H9 (cell line): ENCODE measurements around the gene BHLHE41. TPM values are rescaled to one million over a fixed set of nuclear protein-coding genes. Genes with fewer than 3 reads are reported as not detected.

Experiments
- DNase-seq: peaks from one replicate; pipeline ENCODE4 v3.0.0-alpha.2; 2017
- H2AFZ ChIP-seq: one replicate; pipeline ENCODE4 v1.6.1; 2013; ENCODE audit warnings: mild to moderate bottlenecking, low read length, control low read depth, moderate library complexity
- H2AK5ac ChIP-seq: 2 replicates; pipeline ENCODE4 v1.6.1; 2013; ENCODE audit warnings: low read length, control low read depth, mixed read lengths; ENCODE audit not compliant: insufficient read length
- H2BK120ac ChIP-seq: one replicate; pipeline ENCODE4 v1.6.1; 2013; ENCODE audit warnings: low read depth, mild to moderate bottlenecking, low read length, control low read depth, inconsistent platforms; ENCODE audit not compliant: poor library complexity, severe bottlenecking
- H2BK12ac ChIP-seq: 2 replicates; pipeline ENCODE4 v1.6.1; 2013; ENCODE audit warnings: low read length, control low read depth, mixed read lengths, low read depth; ENCODE audit not compliant: insufficient read length
- H2BK15ac ChIP-seq: 2 replicates; pipeline ENCODE4 v1.6.1; 2013; ENCODE audit warnings: low read depth, low read length, control low read depth
- H2BK20ac ChIP-seq: one replicate; pipeline ENCODE4 v1.6.1; 2013; ENCODE audit warnings: low read depth, mild to moderate bottlenecking, low read length, control low read depth, inconsistent platforms; ENCODE audit not compliant: poor library complexity, severe bottlenecking
- H2BK5ac ChIP-seq: 2 replicates; pipeline ENCODE4 v1.6.1; 2013; ENCODE audit warnings: low read length, control low read depth, mixed read lengths; ENCODE audit not compliant: insufficient read length
- H3K14ac ChIP-seq: 2 replicates; pipeline ENCODE4 v1.6.1; 2013; ENCODE audit warnings: low read length, control low read depth; ENCODE audit not compliant: insufficient read depth
- H3K18ac ChIP-seq: 2 replicates; pipeline ENCODE4 v1.6.1; 2013; ENCODE audit warnings: low read depth, mild to moderate bottlenecking, mixed read lengths, low read length, control low read depth; ENCODE audit not compliant: insufficient read length
- H3K23ac ChIP-seq: 2 replicates; pipeline ENCODE4 v1.6.1; 2013; ENCODE audit warnings: low read length, control low read depth, mixed read lengths, low read depth; ENCODE audit not compliant: insufficient read length
- H3K23me2 ChIP-seq: 2 replicates; pipeline ENCODE4 v1.6.1; 2013; ENCODE audit warnings: low read depth, mild to moderate bottlenecking, mixed read lengths, low read length, control low read depth; ENCODE audit not compliant: insufficient read length, poor library complexity, severe bottlenecking
- H3K27ac ChIP-seq: 2 replicates; pipeline ENCODE4 v1.5.1; 2013; ENCODE audit warnings: low read length, control low read depth, mixed read lengths, low read depth; ENCODE audit not compliant: insufficient read length
- H3K27me3 ChIP-seq: 2 replicates; pipeline ENCODE4 v1.6.1; 2013; ENCODE audit warnings: low read length, control low read depth, inconsistent platforms; ENCODE audit not compliant: insufficient read depth
- H3K4ac ChIP-seq: 2 replicates; pipeline ENCODE4 v1.6.1; 2013; ENCODE audit warnings: low read depth, mild to moderate bottlenecking, control low read depth, inconsistent platforms, low read length, moderate library complexity
- H3K4me1 ChIP-seq: 2 replicates; pipeline ENCODE4 v1.6.1; 2013; ENCODE audit warnings: low read length, control low read depth, inconsistent platforms; ENCODE audit not compliant: insufficient read depth
- H3K4me2 ChIP-seq: 2 replicates; pipeline ENCODE4 v1.6.1; 2013; ENCODE audit warnings: low read length, control low read depth, mixed read lengths; ENCODE audit not compliant: insufficient read length, insufficient read depth
- H3K56ac ChIP-seq: 2 replicates; pipeline ENCODE4 v1.6.1; 2013; ENCODE audit warnings: low read depth, mild to moderate bottlenecking, mixed read lengths, low read length, control low read depth; ENCODE audit not compliant: insufficient read length
- H3K79me1 ChIP-seq: 2 replicates; pipeline ENCODE4 v1.6.1; 2013; ENCODE audit warnings: low read depth, mild to moderate bottlenecking, moderate library complexity, low read length, control low read depth, inconsistent platforms; ENCODE audit not compliant: insufficient read depth, poor library complexity, severe bottlenecking
- H3K79me2 ChIP-seq: 2 replicates; pipeline ENCODE4 v1.6.1; 2013; ENCODE audit warnings: low read length, control low read depth, inconsistent platforms; ENCODE audit not compliant: insufficient read depth
- H3K9ac ChIP-seq: 2 replicates; pipeline ENCODE4 v1.6.1; 2013; ENCODE audit warnings: low read length, control low read depth, mixed read lengths; ENCODE audit not compliant: insufficient read length; ENCODE audit errors: extremely low read depth
- H3K9me3 ChIP-seq: one replicate; pipeline ENCODE4 v1.6.1; 2013; ENCODE audit warnings: low read depth, low read length, inconsistent platforms; ENCODE audit not compliant: control insufficient read depth
- H3T11ph ChIP-seq: one replicate; pipeline ENCODE4 v1.6.1; 2013; ENCODE audit warnings: mild to moderate bottlenecking, low read length, control low read depth, inconsistent platforms
- H4K20me1 ChIP-seq: one replicate; pipeline ENCODE4 v1.6.1; 2013; ENCODE audit not compliant: control insufficient read depth, insufficient read length, insufficient read depth
- H4K5ac ChIP-seq: 2 replicates; pipeline ENCODE4 v1.6.1; 2013; ENCODE audit warnings: low read depth, mild to moderate bottlenecking, mixed read lengths, low read length, control low read depth; ENCODE audit not compliant: insufficient read length
- H4K8ac ChIP-seq: replicated peaks from 2 replicates; pipeline ENCODE4 v1.6.1; 2013; ENCODE audit warnings: low read length, control low read depth, mixed read lengths, low read depth; ENCODE audit not compliant: insufficient read length
- H4K91ac ChIP-seq: 2 replicates; pipeline ENCODE4 v1.6.1; 2013; ENCODE audit warnings: low read depth, mild to moderate bottlenecking, moderate library complexity, mixed read lengths, low read length, control low read depth; ENCODE audit not compliant: insufficient read length
- H3K27ac Mint-ChIP-seq, 3 experiments: 2 replicates in 2 of 3; 3 replicates in 1 of 3; pipeline ENCODE4 v1.8.0; 2020 to 2021; ENCODE audit warnings: mixed read lengths in 3 of 3, mild to moderate bottlenecking in 1 of 3, moderate library complexity in 1 of 3
- H3K27me3 Mint-ChIP-seq: 2 replicates; pipeline ENCODE4 v1.8.0; 2021; ENCODE audit warnings: low read depth, mild to moderate bottlenecking, moderate library complexity, mixed read lengths
- H3K36me3 Mint-ChIP-seq, 3 experiments: 2 replicates in 2 of 3; 3 replicates in 1 of 3; pipeline ENCODE4 v1.8.0; 2020 to 2021; ENCODE audit warnings: low read depth in 3 of 3, mixed read lengths in 3 of 3; ENCODE audit not compliant: insufficient read depth in 1 of 3
- H3K4me1 Mint-ChIP-seq, 2 experiments: 2 replicates each; pipeline ENCODE4 v1.8.0; 2020; ENCODE audit warnings: mixed read lengths in 2 of 2
- H3K4me3 Mint-ChIP-seq, 2 experiments: 2 replicates in 1 of 2; 3 replicates in 1 of 2; pipeline ENCODE4 v1.8.0; 2020 to 2021; ENCODE audit warnings: mild to moderate bottlenecking in 2 of 2, mixed read lengths in 2 of 2, moderate library complexity in 1 of 2
- H3K9me3 Mint-ChIP-seq, 2 experiments: 2 replicates in 1 of 2; 3 replicates in 1 of 2; pipeline ENCODE4 v1.8.0; 2020; ENCODE audit warnings: mild to moderate bottlenecking in 2 of 2, mixed read lengths in 2 of 2, moderate library complexity in 1 of 2
- CTCF ChIP-seq: fragments of 200-600 bp; sonication (generic); conservative IDR thresholded peaks from 3 replicates; pipeline ENCODE4 v1.8.0; 2021; ENCODE audit warnings: antibody characterized with exemption, mild to moderate bottlenecking
- total RNA-seq: library from RNA; stranded (reverse); gene quantifications from 2 replicates; pipeline ENCODE4 v1.2.1, GENCODE V29; 2021

BHLHE41 gene
- total RNA-seq, 1 experiment from 2014 or later, result 0.33 TPM

DNA sequence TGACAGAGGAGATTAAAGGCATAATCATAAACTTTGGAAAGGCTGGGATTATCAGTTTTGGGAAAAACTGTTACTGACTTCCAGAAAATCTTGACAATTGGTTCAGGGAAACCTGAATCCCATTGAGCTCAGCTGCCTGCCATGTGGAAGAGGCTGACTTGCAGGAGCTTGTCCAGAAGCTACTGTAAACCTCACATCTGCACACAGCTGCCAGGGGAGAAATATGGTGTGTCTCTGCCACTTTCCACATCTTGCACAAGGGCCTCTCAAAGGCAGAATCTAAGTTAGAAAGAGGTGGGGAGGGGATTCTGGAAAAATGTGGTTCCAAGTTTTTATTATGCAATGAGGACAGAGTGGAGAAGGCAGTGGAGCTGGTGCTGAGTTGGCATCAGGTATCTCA, 8.7 kb upstream of the BHLHE41 start:
- Histone ChIP-seq H3K14ac (no peak overlapping the region), H4K5ac (no peak overlapping the region), H3K56ac (no peak overlapping the region), H3K18ac (no peak overlapping the region), H2AK5ac (no peak overlapping the region), H3K9me3 (no peaks in the 10 kb centered on the region), H4K91ac (no peak overlapping the region), H3K4ac (no peak overlapping the region), H2AFZ (no peak overlapping the region), H3K23ac (no peak overlapping the region), H3K27me3 (no peaks in the 10 kb centered on the region; the same call in 1 of the 2 replicates), H4K20me1 (no peaks in the 10 kb centered on the region), H3K79me2 (no peaks in the 10 kb centered on the region), H3K9ac (no peak overlapping the region), H2BK5ac (no peak overlapping the region), H4K8ac (no peak overlapping the region), H3K4me2 (no peak overlapping the region), H3K23me2 (no peaks in the 10 kb centered on the region), H3K27ac (no peak overlapping the region), H3K79me1 (no peaks in the 10 kb centered on the region), H2BK120ac (no peak overlapping the region), H3K4me1 (peaks cover 3% of the 10 kb centered on the region; the same call in 1 of the 2 replicates), H2BK20ac (no peak overlapping the region), H2BK15ac (no peak overlapping the region), H2BK12ac (no peak overlapping the region), H3T11ph (no peak overlapping the region)
- no peak for DNase-seq
- Mint-ChIP-seq H3K4me1 (peaks cover 13 to 14% of the 10 kb centered on the region in 2 experiments), H3K27ac (no peak overlapping the region), H3K9me3 (no peaks in the 10 kb centered on the region), H3K27me3 (peaks cover 63% of the 10 kb centered on the region), H3K36me3 (no peaks in the 10 kb centered on the region), H3K4me3 (no peak overlapping the region)
- TF ChIP-seq CTCF, result no peak
